Measurements from ENCODE around the gene ARRB1. TPM values are rescaled to one million over a fixed set of nuclear protein-coding genes. Genes with fewer than 3 reads are reported as not detected.
"Not testable (repeated sequence)": the region's sequence is repeated elsewhere in the genome, so short reads cannot be mapped to it uniquely, and the experiment has no call there.

ARRB1 gene
- total and polyA plus RNA-seq, 12 donors: 4.9 to 54.2 (median 31.0) TPM

DNA sequence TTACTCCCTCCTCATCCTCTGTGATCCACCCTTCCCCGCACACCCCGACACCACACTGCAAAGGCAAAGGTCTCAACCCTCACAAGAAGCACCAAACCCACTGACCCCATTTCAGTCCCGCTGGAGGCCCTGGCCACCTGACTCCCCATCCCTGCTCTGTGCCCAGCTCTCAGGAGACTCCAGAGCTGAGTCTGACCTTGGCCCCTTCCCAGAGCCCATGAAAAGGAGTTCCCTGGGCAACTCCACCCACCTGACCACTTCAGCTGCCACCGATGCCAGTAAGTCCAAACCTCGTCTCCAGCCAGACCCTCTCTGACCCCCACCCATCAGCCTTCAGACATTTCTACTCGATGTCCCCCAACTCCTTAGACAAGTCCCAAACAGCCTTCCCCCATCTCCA lies 45.5 kb downstream of the ARRB1 start:
- intact Hi-C loops (cut with DNase I): no loop called here
- Histone ChIP-seq H3K36me3 (replicated peaks in 1 of 2) (no peaks in the 10 kb centered on the region), H3K27me3 (no peaks in the 10 kb centered on the region), H3K27ac (peak overlapping the region in 1 of 5 donors; percentile 21), H3K4me3 (no peak overlapping the region), H3K4me1 (replicated peaks in 1 of 2) (peaks cover 0 to under 1% of the 10 kb centered on the region in 2 donors), H3K9me3 (replicated peaks in 1 of 3) (no peaks in the 10 kb centered on the region)
- DNase-seq: no peak
- WGBS, 4 donors: 64 to 72% (median 70%) methylated on average over 6 of the region's 6 CpGs
- TF ChIP-seq POLR2A (IDR thresholded peaks at IDR 0.05) (no peak), CTCF (IDR thresholded peaks at IDR 0.05) (no peak)

DNA sequence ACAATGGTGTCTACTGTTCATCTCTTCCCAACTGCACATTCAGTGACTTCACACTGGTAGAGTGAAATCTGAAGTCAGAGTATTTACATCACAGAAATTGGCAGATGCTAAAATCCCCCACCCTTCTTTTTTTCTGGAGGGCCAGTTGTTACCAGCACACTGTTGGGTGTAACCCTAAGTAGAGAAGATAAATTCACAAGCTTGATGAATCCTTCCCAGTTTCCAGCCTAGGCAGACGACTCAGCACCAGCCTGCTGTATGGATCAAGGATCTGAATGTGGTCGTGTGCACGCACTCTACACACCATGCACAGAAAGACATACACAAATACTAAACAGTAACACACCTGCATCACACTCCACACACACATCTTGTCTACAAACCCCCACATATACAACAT lies 46.0 kb downstream of the ARRB1 start:
- no peak for DNase-seq
- 75 to 88% (median 85%) methylated on average over 3 of the region's 3 CpGs for WGBS, 4 donors
- intact Hi-C loops (cut with DNase I): no loop called here

GRCh38 chr11:75304941-75305340 lies 46.5 kb downstream of the ARRB1 start:
- 73 to 88% (median 80%) methylated on average over 4 of the region's 4 CpGs for WGBS, 4 donors
- H3K27ac ChIP-seq; H3K9me3 ChIP-seq (replicated peaks in 1 of 3); intact Hi-C loops (cut with DNase I); H3K4me1 ChIP-seq (replicated peaks in 1 of 2); H3K27me3 ChIP-seq; H3K36me3 ChIP-seq (replicated peaks in 1 of 2); H3K4me3 ChIP-seq; DNase-seq: not testable (repeated sequence)

More for the DNA sequence above, 46.0 kb downstream of the ARRB1 start:
- Histone ChIP-seq H3K4me3 (no peak overlapping the region), H3K4me1 (replicated peaks in 1 of 2) (no peaks in the 10 kb centered on the region), H3K27me3 (no peaks in the 10 kb centered on the region), H3K27ac (peak overlapping the region in 1 of 5 donors; percentile 21), H3K36me3 (replicated peaks in 1 of 2) (no peaks in the 10 kb centered on the region), H3K9me3 (replicated peaks in 1 of 3) (no peaks in the 10 kb centered on the region)
- TF ChIP-seq CTCF (IDR thresholded peaks at IDR 0.05) (no peak), POLR2A (IDR thresholded peaks at IDR 0.05) (no peak)

DNA sequence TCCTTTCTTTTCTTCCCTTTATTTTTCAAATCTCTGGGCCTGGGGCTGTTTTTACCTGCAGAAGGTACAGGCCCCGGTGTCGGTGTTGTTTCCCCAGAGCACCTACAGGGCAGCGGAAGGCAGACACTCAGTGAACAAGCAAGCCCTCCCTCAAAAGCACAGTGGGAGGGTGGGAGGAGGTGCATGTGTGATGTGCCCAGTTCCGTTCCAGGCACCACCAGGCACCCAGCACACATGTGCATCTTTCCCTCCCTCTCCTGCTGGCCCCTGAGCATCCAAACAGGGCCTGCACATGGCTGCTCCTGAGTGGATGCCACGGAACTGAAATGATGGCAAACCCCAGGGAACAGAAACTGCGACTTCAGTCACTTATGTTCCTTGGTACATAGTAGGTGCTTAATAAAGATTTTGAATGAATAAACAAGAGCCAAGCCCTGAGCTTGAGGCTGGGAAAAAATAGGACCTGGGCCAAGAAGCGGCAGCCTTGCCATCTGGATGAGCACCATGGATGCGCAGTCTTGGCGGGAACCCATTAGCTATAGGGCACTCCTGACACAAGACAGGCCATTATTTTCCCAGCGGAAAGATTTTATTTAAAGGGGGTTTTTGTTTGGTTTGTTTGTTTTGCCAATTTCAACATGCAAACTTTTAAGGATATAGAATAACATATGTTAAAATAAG lies 47.8 kb downstream of the ARRB1 start:
- Histone ChIP-seq H3K9me3 (replicated peaks in 1 of 3) (no peaks in the 10 kb centered on the region), H3K4me1 (replicated peaks in 1 of 2) (no peaks in the 10 kb centered on the region), H3K27me3 (no peaks in the 10 kb centered on the region), H3K36me3 (replicated peaks in 1 of 2) (no peaks in the 10 kb centered on the region), H3K4me3 (no peak overlapping the region), H3K27ac (no peak overlapping the region)
- 88 to 92% (median 90%) methylated on average over 9 to 10 of the region's 10 CpGs for whole genome bisulfite sequencing, 4 donors
- intact Hi-C loops (cut with DNase I): no loop called here
- DNase-seq: no peak
- no peak for TF ChIP-seq POLR2A (IDR thresholded peaks at IDR 0.05)
- TF ChIP-seq CTCF (IDR thresholded peaks at IDR 0.05): no peak

DNA sequence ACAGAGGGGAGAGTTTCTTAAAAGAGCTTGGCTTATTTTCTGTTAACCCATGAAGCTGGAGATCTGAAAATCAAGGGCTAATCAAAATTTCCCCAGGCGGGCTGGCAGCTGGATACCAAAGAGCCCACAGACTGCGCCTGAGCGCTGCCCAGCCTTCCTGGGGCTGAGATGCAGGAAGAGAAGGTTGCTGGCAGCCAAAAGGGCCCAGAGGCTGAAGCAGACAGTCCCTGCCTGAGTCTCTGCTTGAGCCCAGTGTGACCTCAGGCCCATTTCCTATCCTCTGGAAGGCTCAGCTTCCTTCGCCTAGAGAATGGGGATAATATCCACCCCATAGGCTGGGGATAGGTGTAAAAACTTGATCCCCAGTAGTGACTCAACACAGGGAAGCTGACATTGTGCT lies 49.1 kb downstream of the ARRB1 start:
- H3K27me3 ChIP-seq: no peaks in the 10 kb centered on the region
- H3K4me3 ChIP-seq: no peak overlapping the region
- no peak for DNase-seq
- H3K36me3 ChIP-seq (replicated peaks in 1 of 2): no peaks in the 10 kb centered on the region
- WGBS, 4 donors: 61 to 83% (median 80%) methylated on average over 4 of the region's 4 CpGs
- intact Hi-C loops (cut with DNase I): no loop called here
- H3K9me3 ChIP-seq (replicated peaks in 1 of 3): no peaks in the 10 kb centered on the region
- no peak for TF ChIP-seq CTCF (IDR thresholded peaks at IDR 0.05)
- no peak for TF ChIP-seq POLR2A (IDR thresholded peaks at IDR 0.05)
- no peaks in the 10 kb centered on the region for H3K4me1 ChIP-seq (replicated peaks in 1 of 2)
- H3K27ac ChIP-seq: peak overlapping the region in 1 of 5 donors; percentile 16
